Measurements from ENCODE around the gene SMIM11. TPM values are rescaled to one million over a fixed set of nuclear protein-coding genes. Genes with fewer than 3 reads are reported as not detected.
A peak's percentile ranks its signal among the peaks of the same experiment; 100 is the strongest.

SMIM11 gene
- total and polyA plus RNA-seq, 7 donors = 6.5 to 32.9 (median 25.5) TPM

DNA sequence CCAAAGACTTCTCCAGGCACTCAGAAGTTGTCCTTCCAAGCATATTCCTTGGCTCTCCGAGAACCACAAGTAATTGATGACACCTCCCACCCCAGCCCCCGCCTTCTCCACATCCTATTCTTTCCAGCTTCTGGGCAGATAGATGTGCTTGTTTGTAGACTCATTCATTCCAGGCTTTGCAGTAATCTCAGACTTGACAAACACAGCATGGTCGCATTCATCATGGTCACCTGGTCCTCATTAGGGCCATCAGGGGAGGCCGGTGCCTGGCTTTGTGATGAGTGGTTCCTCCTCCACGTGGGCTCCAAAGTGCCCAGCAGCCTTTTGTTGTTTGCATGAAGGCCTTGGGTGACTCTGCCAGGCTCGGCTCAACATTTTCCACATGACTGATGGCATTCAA, 40.0 kb upstream of the SMIM11 start:
- intact Hi-C loops (cut with DNase I) = no loop called here
- TF ChIP-seq, protein P1, sequence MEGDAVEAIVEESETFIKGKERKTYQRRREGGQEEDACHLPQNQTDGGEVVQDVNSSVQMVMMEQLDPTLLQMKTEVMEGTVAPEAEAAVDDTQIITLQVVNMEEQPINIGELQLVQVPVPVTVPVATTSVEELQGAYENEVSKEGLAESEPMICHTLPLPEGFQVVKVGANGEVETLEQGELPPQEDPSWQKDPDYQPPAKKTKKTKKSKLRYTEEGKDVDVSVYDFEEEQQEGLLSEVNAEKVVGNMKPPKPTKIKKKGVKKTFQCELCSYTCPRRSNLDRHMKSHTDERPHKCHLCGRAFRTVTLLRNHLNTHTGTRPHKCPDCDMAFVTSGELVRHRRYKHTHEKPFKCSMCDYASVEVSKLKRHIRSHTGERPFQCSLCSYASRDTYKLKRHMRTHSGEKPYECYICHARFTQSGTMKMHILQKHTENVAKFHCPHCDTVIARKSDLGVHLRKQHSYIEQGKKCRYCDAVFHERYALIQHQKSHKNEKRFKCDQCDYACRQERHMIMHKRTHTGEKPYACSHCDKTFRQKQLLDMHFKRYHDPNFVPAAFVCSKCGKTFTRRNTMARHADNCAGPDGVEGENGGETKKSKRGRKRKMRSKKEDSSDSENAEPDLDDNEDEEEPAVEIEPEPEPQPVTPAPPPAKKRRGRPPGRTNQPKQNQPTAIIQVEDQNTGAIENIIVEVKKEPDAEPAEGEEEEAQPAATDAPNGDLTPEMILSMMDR (IDR thresholded peaks at IDR 0.05) = no peak

DNA sequence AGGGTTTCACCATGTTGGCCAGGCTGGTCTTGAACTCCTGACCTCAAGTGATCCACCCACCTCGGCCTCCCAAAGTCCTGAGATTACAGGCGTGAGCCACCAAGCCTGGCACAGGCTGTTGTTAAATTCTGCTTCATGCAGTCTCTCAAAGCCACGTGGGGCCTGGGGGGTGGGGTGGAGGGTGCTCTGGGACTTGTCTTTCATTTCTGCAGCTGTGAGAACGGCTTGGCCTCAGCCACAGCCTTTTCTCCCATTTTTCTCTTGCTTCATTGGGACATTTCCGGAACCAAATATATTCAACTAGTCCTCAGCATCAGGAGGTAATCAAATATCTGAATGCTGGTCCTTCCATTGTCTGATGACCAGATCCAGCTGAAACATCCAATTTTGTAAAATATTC, 39.1 kb upstream of the SMIM11 start:
- no peak overlapping the region for H3K4me3 ChIP-seq
- no peaks in the 10 kb centered on the region for H3K27me3 ChIP-seq (ENCODE audit: insufficient read depth in 3 of 3, low read length in 2 of 3)
- 43 to 48% (median 43%) methylated on average over 5 of the region's 5 CpGs for WGBS, 3 donors
- peaks cover 8% of the 10 kb centered on the region for H3K4me1 ChIP-seq
- H3K36me3 ChIP-seq (ENCODE audit: insufficient read depth in 1 of 2, low read depth in 1 of 2) = no peaks in the 10 kb centered on the region
- ATAC-seq (no peak), DNase-seq (no peak)
- H3K27ac ChIP-seq = no peak overlapping the region
- H3K9me3 ChIP-seq = no peaks in the 10 kb centered on the region
- intact Hi-C loops (cut with DNase I) = no loop called here
- TF ChIP-seq, protein P1 (IDR thresholded peaks at IDR 0.05) = no peak

More for the DNA sequence above, 40.0 kb upstream of the SMIM11 start:
- Histone ChIP-seq H3K9me3 (no peaks in the 10 kb centered on the region), H3K4me3 (no peak overlapping the region), H3K4me1 (peaks cover 8% of the 10 kb centered on the region), H3K27me3 (ENCODE audit: insufficient read depth in 3 of 3, low read length in 2 of 3) (no peaks in the 10 kb centered on the region), H3K27ac (no peak overlapping the region), H3K36me3 (ENCODE audit: insufficient read depth in 1 of 2, low read depth in 1 of 2) (no peaks in the 10 kb centered on the region)
- no peak for DNase-seq
- WGBS, 3 donors = 72 to 82% (median 76%) methylated on average over 6 of the region's 6 CpGs
- ATAC-seq = no peak

DNA sequence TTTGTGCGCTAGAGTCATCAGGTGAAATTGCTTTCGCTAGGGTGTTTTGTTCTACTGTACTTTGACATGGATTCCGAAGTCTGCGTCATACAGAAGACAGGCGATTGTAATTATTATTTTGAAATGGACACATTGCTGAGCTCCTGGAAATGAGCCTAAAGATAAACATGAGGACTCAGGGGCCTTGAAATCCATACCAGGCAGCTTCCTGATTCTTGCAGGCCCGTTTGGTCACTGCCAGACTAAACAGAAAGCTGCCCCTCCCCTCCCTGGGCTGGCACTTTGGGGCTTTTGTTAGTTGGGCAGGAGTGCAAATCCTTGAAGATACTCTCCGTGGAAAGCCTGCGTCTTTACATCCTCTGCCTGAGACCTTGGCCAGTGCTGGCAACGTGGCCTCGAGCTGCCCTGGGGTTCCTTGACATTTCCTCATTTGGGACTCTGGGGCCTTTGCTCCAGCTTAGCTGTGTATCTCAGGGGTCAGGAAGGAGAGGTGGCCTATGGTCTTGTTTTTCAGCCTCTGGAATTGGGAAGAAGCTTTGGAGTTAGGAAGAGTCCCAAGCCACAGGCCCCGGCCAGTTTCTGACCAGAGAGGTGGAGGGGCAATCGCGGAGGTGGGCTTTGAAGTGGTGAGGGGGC, 38.4 kb upstream of the SMIM11 start:
- 82 to 83% (median 83%) methylated on average over 13 of the region's 13 CpGs for WGBS, 3 donors
- DNase-seq = no peak

DNA sequence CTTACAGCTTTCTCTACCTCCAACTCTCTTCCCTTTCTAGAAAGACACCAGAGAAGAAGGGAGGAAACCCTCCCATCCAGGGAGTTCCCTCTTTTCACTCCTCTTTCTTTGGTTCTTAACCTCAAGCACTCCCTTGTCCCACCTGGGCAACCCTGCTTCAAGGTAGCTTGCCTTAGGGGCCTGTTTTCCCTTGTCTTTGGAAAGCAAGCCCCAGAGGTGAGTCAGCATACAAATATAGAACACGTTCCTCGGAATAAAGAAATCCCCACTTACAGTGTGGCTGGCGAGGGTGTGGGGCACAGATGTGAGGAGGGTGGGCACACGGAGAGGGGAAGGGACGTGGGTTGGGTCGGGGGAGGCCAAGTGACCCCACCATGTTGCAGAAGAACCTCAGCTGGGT, 37.6 kb upstream of the SMIM11 start:
- no peak overlapping the region for H3K27ac ChIP-seq
- ATAC-seq = peak; percentile 71 to 83 (median 82)
- no peaks in the 10 kb centered on the region for H3K27me3 ChIP-seq (ENCODE audit: insufficient read depth in 3 of 3, low read length in 2 of 3)
- H3K36me3 ChIP-seq (ENCODE audit: insufficient read depth in 1 of 2, low read depth in 1 of 2) = no peaks in the 10 kb centered on the region
- H3K4me3 ChIP-seq = no peak overlapping the region
- peaks cover 8% of the 10 kb centered on the region for H3K4me1 ChIP-seq
- H3K9me3 ChIP-seq = no peaks in the 10 kb centered on the region
- 47 to 54% (median 53%) methylated on average over 6 of the region's 6 CpGs for WGBS, 3 donors
- TF ChIP-seq, protein P1 (IDR thresholded peaks at IDR 0.05) = no peak
- DNase-seq = no peak
- intact Hi-C loops (cut with DNase I) = no loop called here

More for the DNA sequence above, 38.4 kb upstream of the SMIM11 start:
- peaks cover 8% of the 10 kb centered on the region for H3K4me1 ChIP-seq
- H3K4me3 ChIP-seq = no peak overlapping the region
- H3K9me3 ChIP-seq = no peaks in the 10 kb centered on the region
- TF ChIP-seq, protein P1 (IDR thresholded peaks at IDR 0.05) = no peak
- H3K27ac ChIP-seq = no peak overlapping the region
- ATAC-seq = no peak
- intact Hi-C loops (cut with DNase I) = no loop called here
- H3K36me3 ChIP-seq (ENCODE audit: insufficient read depth in 1 of 2, low read depth in 1 of 2) = no peaks in the 10 kb centered on the region
- no peaks in the 10 kb centered on the region for H3K27me3 ChIP-seq (ENCODE audit: insufficient read depth in 3 of 3, low read length in 2 of 3)

DNA sequence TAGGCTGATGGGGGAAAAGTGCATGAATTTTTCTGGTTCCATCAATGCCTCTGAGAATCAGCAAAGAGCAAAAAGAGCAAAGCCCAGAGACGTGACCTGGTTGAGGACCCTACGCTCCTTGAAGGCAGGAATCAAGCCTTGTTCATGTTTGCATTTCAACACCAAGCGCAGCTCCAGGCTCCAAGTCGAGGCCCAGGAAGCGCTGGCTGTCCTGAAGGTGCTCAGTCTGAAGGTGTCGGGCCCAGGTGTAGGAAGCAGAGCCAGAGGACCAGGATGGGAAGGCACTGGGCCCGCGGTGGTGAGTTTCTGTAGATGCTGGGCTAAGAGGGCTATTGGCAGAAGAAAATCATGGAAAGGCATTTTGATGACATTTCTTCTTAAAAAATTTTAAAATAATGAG, 37.1 kb upstream of the SMIM11 start:
- TF ChIP-seq, protein P1 (IDR thresholded peaks at IDR 0.05) = no peak
- intact Hi-C loops (cut with DNase I) = no loop called here
- H3K9me3 ChIP-seq = no peaks in the 10 kb centered on the region
- no peaks in the 10 kb centered on the region for H3K36me3 ChIP-seq (ENCODE audit: insufficient read depth in 1 of 2, low read depth in 1 of 2)
- ATAC-seq = no peak
- DNase-seq = no peak
- H3K27me3 ChIP-seq (ENCODE audit: insufficient read depth in 3 of 3, low read length in 2 of 3) = no peaks in the 10 kb centered on the region
- WGBS, 3 donors = 95% methylated on average over 8 of the region's 8 CpGs
- no peak overlapping the region for H3K27ac ChIP-seq
- H3K4me3 ChIP-seq = no peak overlapping the region
- peaks cover 8% of the 10 kb centered on the region for H3K4me1 ChIP-seq
